Fibroblast of villous mesenchyme (primary cell): ENCODE data around the gene TMX3. TPM values are rescaled to one million over a fixed set of nuclear protein-coding genes. Genes with fewer than 3 reads are reported as not detected.

Source experiments
- DNase-seq: peaks from one replicate; pipeline ENCODE4 v3.0.0-alpha.2; 2010; ENCODE audit warnings: low read depth
- H3K4me3 ChIP-seq: 2 replicates; pipeline ENCODE4 v1.5.1; 2011; ENCODE audit warnings: low read depth, mild to moderate bottlenecking, low read length
- CTCF ChIP-seq: IDR thresholded peaks from 2 replicates; pipeline ENCODE4 v1.5.1; 2012; ENCODE audit warnings: low read depth, mild to moderate bottlenecking, low read length; ENCODE audit not compliant: insufficient read depth
- total RNA-seq: library from RNA; depleted of rRNA; stranded (reverse); fragments of >200 nt; gene quantifications from 2 replicates; pipeline ENCODE4 v1.2.3, GENCODE V29; 2012

Gene TMX3
- total RNA-seq, 1 donor: 152 TPM

- peak; percentile 60 for DNase-seq
- no peak overlapping the region for H3K4me3 ChIP-seq
Measured at GRCh38 chr18:68676913-68677312, 38.0 kb downstream of the TMX3 start.

GRCh38 chr18:68667121-68667520, 47.8 kb downstream of the TMX3 start:
- H3K4me3 ChIP-seq: no peak overlapping the region
- no peak for TF ChIP-seq CTCF
- peak; percentile 63 for DNase-seq

More at GRCh38 chr18:68676913-68677312, 38.0 kb downstream of the TMX3 start:
- peak; percentile 31 for TF ChIP-seq CTCF

GRCh38 chr18:68666381-68666780, 48.5 kb downstream of the TMX3 start:
- TF ChIP-seq CTCF: no peak
- H3K4me3 ChIP-seq: no peak overlapping the region
- peak; percentile 22 for DNase-seq

- DNase-seq: no peak
- no peak for TF ChIP-seq CTCF
- H3K4me3 ChIP-seq: no peak overlapping the region
Measured at GRCh38 chr18:68665628-68666027, 49.3 kb downstream of the TMX3 start.

GRCh38 chr18:68662754-68663153, 52.2 kb downstream of the TMX3 start:
- DNase-seq: peak; percentile 13
- peak; percentile 28 for TF ChIP-seq CTCF
- no peak overlapping the region for H3K4me3 ChIP-seq

GRCh38 chr18:68660354-68661183, 54.3 kb downstream of the TMX3 start:
- TF ChIP-seq CTCF: peak; percentile 57
- no peak overlapping the region for H3K4me3 ChIP-seq
- DNase-seq: peak; percentile 70
